Esophagus squamous epithelium (tissue), 5 donors: ENCODE results near the gene NUP133. TPM values are rescaled to one million over a fixed set of nuclear protein-coding genes. Genes with fewer than 3 reads are reported as not detected.
"Not testable (repeated sequence)": the region's sequence is repeated elsewhere in the genome, so short reads cannot be mapped to it uniquely, and the experiment has no call there.

Source experiments
- DNase-seq: peaks from one replicate; lab custom pipeline; 2025; lab: John Stamatoyannopoulos, UW
- H3K27ac ChIP-seq, 4 donors: fragments of 200-600 bp; sonication (generic); one replicate each; pipeline ENCODE4 v1.5.1; 2016 to 2019; ENCODE audit warnings: mild to moderate bottlenecking in 1 of 4
- H3K27me3 ChIP-seq, 4 donors: fragments of 200-600 bp; sonication (generic); 1 replicate in 3 of 4; 2 replicates in 1 of 4; pipeline versions ENCODE4 v1.5.1 to v1.6.0; 2017 to 2021; ENCODE audit warnings: antibody characterized with exemption in 1 of 4
- H3K36me3 ChIP-seq, 3 donors: fragments of 200-600 bp; sonication (generic); one replicate each; pipeline ENCODE4 v1.5.1; 2016 to 2019
- H3K4me1 ChIP-seq, 3 donors: fragments of 200-600 bp; sonication (generic); one replicate each; pipeline ENCODE4 v1.5.1; 2017 to 2019
- H3K4me3 ChIP-seq, 4 donors: fragments of 200-600 bp; sonication (generic); 1 replicate in 3 of 4; 2 replicates in 1 of 4; pipeline ENCODE4 v1.5.1; 2016 to 2019; ENCODE audit warnings: mild to moderate bottlenecking in 2 of 4, moderate library complexity in 1 of 4
- H3K9me3 ChIP-seq, 3 donors: fragments of 200-600 bp; sonication (generic); one replicate each; pipeline ENCODE4 v1.5.1; 2016 to 2019
- POLR2A ChIP-seq, 4 donors: fragments of 450-650 bp; IDR thresholded peaks; one replicate each; pipeline ENCODE4 v1.6.1; 2017; ENCODE audit warnings: antibody characterized with exemption in 4 of 4, mild to moderate bottlenecking in 4 of 4, moderate library complexity in 3 of 4
- WGBS, 2 donors: methylation state at CpG; one replicate each; pipeline ENCODE4 v1.1.5; 2018; 5-methylcytosine and 5-hydroxymethylcytosine counted together
- intact Hi-C: fragments of 100-400 bp; cut with DNase I; formaldehyde crosslinking; loops from one replicate; pipeline ENCODE4 v1.15.0; 2022
- total RNA-seq, 4 donors: library from RNA; depleted of rRNA; stranded (reverse); fragments of >200 nt; gene quantifications; one replicate each; pipeline ENCODE4 v1.1.0, GENCODE V29; 2016
- TF ChIP-seq, protein P1 (sequence below), 6 experiments: fragments of 450-650 bp in 4 of 6; fragments of 200-600 bp in 2 of 6; sonication (generic) in 2 of 6; IDR thresholded peaks; one replicate each; pipeline ENCODE4 v1.5.1; 2016 to 2019; ENCODE audit warnings: antibody characterized with exemption in 6 of 6, mild to moderate bottlenecking in 4 of 6, moderate library complexity in 4 of 6
- donor health status: DM: yes; HTN: yes; CAD: no.

Gene NUP133
- total RNA-seq, 4 donors from 2014 or later = 11.1 to 29.3 (median 22.0) TPM

GRCh38 chr1:229529639-229530038, 21.5 kb upstream of the NUP133 start:
- 95 to 97% methylated on average over 6 to 7 of the region's 7 CpGs for WGBS, 2 donors
- intact Hi-C loops = no loop called here
- peaks cover 7 to 98% (median 23%) of the 10 kb centered on the region in 3 donors for H3K36me3 ChIP-seq

DNA sequence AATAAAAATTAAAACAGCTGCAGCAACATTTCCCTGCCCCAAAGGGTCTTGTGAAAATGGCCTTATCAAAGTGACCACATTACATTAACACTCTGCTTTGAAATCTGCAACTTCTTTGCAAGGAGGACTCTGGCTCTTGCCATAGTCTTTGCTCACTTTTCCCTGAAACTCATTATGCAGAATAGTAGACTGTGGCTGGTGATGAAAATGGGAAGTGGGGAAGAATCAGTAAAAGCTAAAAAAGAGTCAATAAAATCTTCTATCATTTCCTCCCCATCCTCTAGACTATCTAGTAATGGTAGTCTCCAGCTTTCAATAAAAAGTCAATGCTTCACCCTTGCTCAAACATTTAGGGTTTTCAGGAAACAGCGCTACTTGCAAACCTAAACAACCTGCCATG, 18.6 kb upstream of the NUP133 start:
- 87 to 100% methylated on average over 1 of the region's 1 CpG for WGBS, 2 donors
- H3K27ac ChIP-seq = no peak overlapping the region
- H3K4me3 ChIP-seq = no peak overlapping the region
- intact Hi-C loops = no loop called here
- peaks cover 12 to 98% (median 23%) of the 10 kb centered on the region in 3 donors for H3K36me3 ChIP-seq
- DNase-seq = no peak
- no peaks in the 10 kb centered on the region for H3K27me3 ChIP-seq
- H3K9me3 ChIP-seq = no peaks in the 10 kb centered on the region
- TF ChIP-seq, protein P1, sequence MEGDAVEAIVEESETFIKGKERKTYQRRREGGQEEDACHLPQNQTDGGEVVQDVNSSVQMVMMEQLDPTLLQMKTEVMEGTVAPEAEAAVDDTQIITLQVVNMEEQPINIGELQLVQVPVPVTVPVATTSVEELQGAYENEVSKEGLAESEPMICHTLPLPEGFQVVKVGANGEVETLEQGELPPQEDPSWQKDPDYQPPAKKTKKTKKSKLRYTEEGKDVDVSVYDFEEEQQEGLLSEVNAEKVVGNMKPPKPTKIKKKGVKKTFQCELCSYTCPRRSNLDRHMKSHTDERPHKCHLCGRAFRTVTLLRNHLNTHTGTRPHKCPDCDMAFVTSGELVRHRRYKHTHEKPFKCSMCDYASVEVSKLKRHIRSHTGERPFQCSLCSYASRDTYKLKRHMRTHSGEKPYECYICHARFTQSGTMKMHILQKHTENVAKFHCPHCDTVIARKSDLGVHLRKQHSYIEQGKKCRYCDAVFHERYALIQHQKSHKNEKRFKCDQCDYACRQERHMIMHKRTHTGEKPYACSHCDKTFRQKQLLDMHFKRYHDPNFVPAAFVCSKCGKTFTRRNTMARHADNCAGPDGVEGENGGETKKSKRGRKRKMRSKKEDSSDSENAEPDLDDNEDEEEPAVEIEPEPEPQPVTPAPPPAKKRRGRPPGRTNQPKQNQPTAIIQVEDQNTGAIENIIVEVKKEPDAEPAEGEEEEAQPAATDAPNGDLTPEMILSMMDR (IDR thresholded peaks at IDR 0.05) = no peak
- no peak for TF ChIP-seq POLR2A (IDR thresholded peaks at IDR 0.05)
- no peaks in the 10 kb centered on the region for H3K4me1 ChIP-seq

More at GRCh38 chr1:229529639-229530038, 21.5 kb upstream of the NUP133 start:
- no peaks in the 10 kb centered on the region for H3K27me3 ChIP-seq
- H3K27ac ChIP-seq = no peak overlapping the region
- TF ChIP-seq, protein P1 (IDR thresholded peaks at IDR 0.05) = no peak
- no peak for TF ChIP-seq POLR2A (IDR thresholded peaks at IDR 0.05)
- H3K9me3 ChIP-seq = no peaks in the 10 kb centered on the region
- no peak overlapping the region for H3K4me3 ChIP-seq
- H3K4me1 ChIP-seq = no peaks in the 10 kb centered on the region
- DNase-seq = no peak

DNA sequence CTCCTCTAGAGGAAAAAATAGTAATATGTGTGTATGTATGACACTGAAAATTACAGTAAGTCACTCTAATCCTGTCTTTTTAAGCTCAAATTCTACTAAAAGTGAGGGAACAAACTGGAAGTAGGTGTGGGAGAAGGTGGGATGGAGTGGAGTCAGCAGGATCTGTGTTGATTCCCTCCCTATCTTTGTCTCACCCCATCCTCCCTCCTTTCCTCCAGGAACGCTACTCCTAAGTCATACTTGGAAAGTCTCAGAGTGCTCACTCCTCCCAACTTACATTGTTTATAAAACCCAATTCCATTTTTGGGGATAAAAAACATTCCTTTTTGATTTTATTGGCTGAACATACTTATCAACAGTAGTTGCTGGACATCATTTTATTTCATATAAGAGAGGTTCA, 14.9 kb upstream of the NUP133 start:
- intact Hi-C loops = no loop called here
- peaks cover 5 to 98% (median 12%) of the 10 kb centered on the region in 3 donors for H3K36me3 ChIP-seq
- WGBS, 2 donors = 69 to 95% methylated on average over 1 of the region's 1 CpG

GRCh38 chr1:229514578-229515275, 6.6 kb upstream of the NUP133 start:
- H3K9me3 ChIP-seq = no peaks in the 10 kb centered on the region
- H3K4me3 ChIP-seq = no peak overlapping the region
- intact Hi-C loops = no loop called here
- H3K4me1 ChIP-seq = peaks cover 0 to 3% (median 0%) of the 10 kb centered on the region in 3 donors
- WGBS, 2 donors = 39 to 41% methylated on average over 8 of the region's 8 CpGs
- DNase-seq = no peak
- H3K36me3 ChIP-seq = peaks cover 0 to 38% (median 0%) of the 10 kb centered on the region in 3 donors
- TF ChIP-seq, protein P1 (IDR thresholded peaks at IDR 0.05) = peak; percentile 35 to 75 (median 72)
- TF ChIP-seq POLR2A (IDR thresholded peaks at IDR 0.05) = no peak
- H3K27ac ChIP-seq = no peak overlapping the region
- H3K27me3 ChIP-seq = no peaks in the 10 kb centered on the region

More for the DNA sequence above, 14.9 kb upstream of the NUP133 start:
- DNase-seq = no peak
- Histone ChIP-seq H3K4me1 (no peaks in the 10 kb centered on the region), H3K27me3 (no peaks in the 10 kb centered on the region), H3K4me3 (no peak overlapping the region), H3K9me3 (no peaks in the 10 kb centered on the region), H3K27ac (no peak overlapping the region)
- TF ChIP-seq, protein P1 (IDR thresholded peaks at IDR 0.05) = no peak
- TF ChIP-seq POLR2A (IDR thresholded peaks at IDR 0.05) = no peak

DNA sequence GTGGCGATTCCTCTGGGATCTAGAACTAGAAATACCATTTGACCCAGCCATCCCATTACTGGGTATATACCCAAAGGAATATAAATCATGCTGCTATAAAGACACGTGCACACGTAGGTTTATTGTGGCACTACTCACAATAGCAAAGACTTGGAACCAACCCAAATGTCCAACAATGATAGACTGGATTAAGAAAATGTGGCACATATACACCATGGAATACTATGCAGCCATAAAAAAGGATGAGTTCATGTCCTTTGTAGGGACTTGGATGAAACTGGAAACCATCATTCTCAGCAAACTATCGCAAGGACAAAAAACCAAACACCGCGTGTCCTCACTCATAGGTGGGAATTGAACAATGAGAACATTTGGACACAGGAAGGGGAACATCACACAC, 3.5 kb upstream of the NUP133 start:
- H3K9me3 ChIP-seq, intact Hi-C loops, H3K4me3 ChIP-seq, H3K27ac ChIP-seq, H3K27me3 ChIP-seq, DNase-seq, H3K36me3 ChIP-seq: not testable (repeated sequence)
- 80 to 85% methylated on average over 6 of the region's 6 CpGs for WGBS, 2 donors
- peaks cover 6 to 24% (median 14%) of the 10 kb centered on the region in 3 donors for H3K4me1 ChIP-seq

- H3K27ac ChIP-seq, H3K27me3 ChIP-seq, H3K9me3 ChIP-seq, DNase-seq, intact Hi-C loops, H3K36me3 ChIP-seq, H3K4me3 ChIP-seq: not testable (repeated sequence)
- H3K4me1 ChIP-seq = peaks cover 6 to 28% (median 16%) of the 10 kb centered on the region in 3 donors
- 84 to 86% methylated on average over 2 of the region's 2 CpGs for WGBS, 2 donors
Observed at GRCh38 chr1:229511201-229511600, 3.1 kb upstream of the NUP133 start.
